Karpas-422 (cell line): ENCODE results near the gene DGKE. TPM values are rescaled to one million over a fixed set of nuclear protein-coding genes. Genes with fewer than 3 reads are reported as not detected.

Experiments used
- DNase-seq: peaks from one replicate; pipeline ENCODE4 v3.0.0-alpha.2; 2015
- H2AFZ ChIP-seq: fragments of 200-600 bp; sonication (generic); 2 replicates; pipeline ENCODE4 v1.6.1; 2014; ENCODE audit warnings: antibody characterized with exemption, low read length, mixed read lengths
- H3K27ac ChIP-seq: fragments of 200-600 bp; sonication (generic); 2 replicates; pipeline ENCODE4 v1.5.1; 2014; ENCODE audit warnings: mild to moderate bottlenecking, low read length, moderate library complexity
- H3K27me3 ChIP-seq: fragments of 200-600 bp; sonication (generic); 2 replicates; pipeline ENCODE4 v1.6.1; 2014; ENCODE audit warnings: low read length, mixed read lengths
- H3K36me3 ChIP-seq: fragments of 200-600 bp; sonication (generic); 2 replicates; pipeline ENCODE4 v1.6.1; 2014; ENCODE audit warnings: low read length, mixed read lengths; ENCODE audit not compliant: insufficient read depth
- H3K4me1 ChIP-seq: fragments of 200-600 bp; sonication (generic); 2 replicates; pipeline ENCODE4 v1.6.1; 2014; ENCODE audit warnings: mild to moderate bottlenecking, low read length, mixed read lengths
- H3K4me2 ChIP-seq: fragments of 200-600 bp; sonication (generic); 2 replicates; pipeline ENCODE4 v1.6.1; 2014; ENCODE audit warnings: low read length, low read depth, mild to moderate bottlenecking; ENCODE audit not compliant: poor library complexity, severe bottlenecking
- H3K4me3 ChIP-seq: fragments of 200-600 bp; sonication (generic); 2 replicates; pipeline ENCODE4 v1.5.1; 2014; ENCODE audit warnings: mild to moderate bottlenecking, antibody characterized with exemption, low read length, mixed read lengths
- H3K79me2 ChIP-seq: fragments of 200-600 bp; sonication (generic); 2 replicates; pipeline ENCODE4 v1.6.1; 2014; ENCODE audit warnings: mild to moderate bottlenecking, low read length, mixed read lengths
- H3K9ac ChIP-seq: fragments of 200-600 bp; sonication (generic); 2 replicates; pipeline ENCODE4 v1.6.0; 2014; ENCODE audit warnings: low read length
- H3K9me2 ChIP-seq: fragments of 200-600 bp; sonication (generic), shearing (Covaris generic); replicated peaks from 2 replicates; pipeline ENCODE4 v1.6.0; 2014; ENCODE audit warnings: mild to moderate bottlenecking, low read length, moderate library complexity; ENCODE audit not compliant: insufficient read depth
- H3K9me3 ChIP-seq: fragments of 300-700, 200-600 bp; sonication (generic); 2 replicates; pipeline ENCODE4 v1.6.1; 2014; ENCODE audit warnings: low read length, mixed read lengths
- H4K20me1 ChIP-seq: fragments of 200-600 bp; sonication (generic); 2 replicates; pipeline ENCODE4 v1.6.1; 2014; ENCODE audit warnings: mild to moderate bottlenecking, antibody characterized with exemption, low read length, low read depth; ENCODE audit not compliant: insufficient read depth
- total RNA-seq: library from RNA; depleted of rRNA; stranded (reverse); fragments of >200 nt; shearing (Covaris generic); gene quantifications from 2 replicates; pipeline ENCODE4 v1.2.3, GENCODE V29; 2014; ENCODE audit warnings: low replicate concordance; rRNA removed

DGKE gene
- 0.30 and 0.32 TPM in 2 replicates for total RNA-seq

GRCh38 chr17:56833809-56834379 is at the start of gene DGKE, which contains the start of gene C17orf67:
DGKE (plus strand) TSS chr17:56834151; CDS start chr17:56834796, 645 bp downstream.
C17orf67 (minus strand) TSS chr17:56833920; CDS start chr17:56815810, 18,110 bp downstream.
- no peaks in the 10 kb centered on the region for H3K79me2 ChIP-seq
- H3K4me2 ChIP-seq, result peak within 1 kb of the TSS; percentile 72
- H3K9ac ChIP-seq, result peak within 1 kb of the TSS; percentile 73
- no peaks in the 10 kb centered on the region for H3K9me2 ChIP-seq
- H3K27me3 ChIP-seq, result peaks cover 4% of the 10 kb centered on the region; the same call in 1 of the 2 replicates
- peak within 1 kb of the TSS; percentile 73 for H3K4me3 ChIP-seq
- H3K9me3 ChIP-seq, result no peaks in the 10 kb centered on the region
- H3K36me3 ChIP-seq, result no peaks in the 10 kb centered on the region
- H2AFZ ChIP-seq, result peak within 1 kb of the TSS; percentile 88
- peaks cover 4% of the 10 kb centered on the region; the same call in 1 of the 2 replicates for H4K20me1 ChIP-seq
- peak; percentile 97 for DNase-seq
- H3K27ac ChIP-seq, result no peak within 1 kb of the TSS
- peaks cover 50% of the 10 kb centered on the region for H3K4me1 ChIP-seq

DNA sequence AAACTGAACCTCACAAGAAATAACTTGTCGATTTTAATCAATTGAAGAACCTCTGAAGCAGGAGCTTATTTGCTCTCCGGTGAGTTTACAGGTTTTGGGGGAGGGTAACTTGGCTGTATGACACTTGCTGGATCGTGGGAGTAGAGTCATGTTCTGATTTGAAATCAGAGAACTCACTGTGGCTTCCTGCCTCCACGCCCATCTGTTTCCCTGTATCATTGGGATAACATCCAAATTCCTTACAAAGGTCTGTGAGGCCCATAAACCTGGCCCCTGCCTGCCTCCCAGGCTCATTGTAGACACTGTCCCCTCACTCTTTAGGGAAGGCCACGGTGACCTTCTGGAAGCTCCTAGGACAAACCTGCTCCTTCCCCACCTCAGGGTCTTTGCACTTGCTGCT is 48.5 kb upstream of the DGKE start:
- no peak overlapping the region for H3K4me3 ChIP-seq
- no peaks in the 10 kb centered on the region for H3K79me2 ChIP-seq
- H3K27ac ChIP-seq, result no peak overlapping the region
- H3K4me2 ChIP-seq, result no peak overlapping the region
- H3K9ac ChIP-seq, result no peak overlapping the region
- H3K36me3 ChIP-seq, result no peaks in the 10 kb centered on the region
- H3K4me1 ChIP-seq, result peaks cover 3% of the 10 kb centered on the region
- H4K20me1 ChIP-seq, result no peaks in the 10 kb centered on the region
- no peaks in the 10 kb centered on the region for H3K9me3 ChIP-seq
- no peaks in the 10 kb centered on the region for H3K27me3 ChIP-seq
- no peaks in the 10 kb centered on the region for H3K9me2 ChIP-seq
- DNase-seq, result no peak
- H2AFZ ChIP-seq, result no peak overlapping the region

GRCh38 chr17:56785997-56786680 is 47.8 kb upstream of the DGKE start:
- H3K27me3 ChIP-seq, result no peaks in the 10 kb centered on the region
- H3K79me2 ChIP-seq, result no peaks in the 10 kb centered on the region
- no peak overlapping the region for H3K4me2 ChIP-seq
- no peaks in the 10 kb centered on the region for H3K36me3 ChIP-seq
- no peak overlapping the region for H3K4me3 ChIP-seq
- DNase-seq, result no peak
- H3K4me1 ChIP-seq, result no peaks in the 10 kb centered on the region; the same call in 1 of the 2 replicates
- no peaks in the 10 kb centered on the region for H3K9me3 ChIP-seq
- no peak overlapping the region for H3K9ac ChIP-seq
- no peak overlapping the region for H2AFZ ChIP-seq
- H3K27ac ChIP-seq, result no peak overlapping the region
- no peaks in the 10 kb centered on the region for H3K9me2 ChIP-seq
- no peaks in the 10 kb centered on the region for H4K20me1 ChIP-seq

GRCh38 chr17:56786989-56787482 is 46.9 kb upstream of the DGKE start:
- Histone ChIP-seq H3K27ac (no peak overlapping the region), H4K20me1 (no peaks in the 10 kb centered on the region), H3K36me3 (no peaks in the 10 kb centered on the region), H3K27me3 (no peaks in the 10 kb centered on the region), H3K79me2 (no peaks in the 10 kb centered on the region), H3K9me3 (no peaks in the 10 kb centered on the region), H3K4me1 (no peaks in the 10 kb centered on the region; the same call in 1 of the 2 replicates), H3K9me2 (no peaks in the 10 kb centered on the region), H3K4me3 (no peak overlapping the region), H3K9ac (no peak overlapping the region), H2AFZ (no peak overlapping the region), H3K4me2 (no peak overlapping the region)
- no peak for DNase-seq

DNA sequence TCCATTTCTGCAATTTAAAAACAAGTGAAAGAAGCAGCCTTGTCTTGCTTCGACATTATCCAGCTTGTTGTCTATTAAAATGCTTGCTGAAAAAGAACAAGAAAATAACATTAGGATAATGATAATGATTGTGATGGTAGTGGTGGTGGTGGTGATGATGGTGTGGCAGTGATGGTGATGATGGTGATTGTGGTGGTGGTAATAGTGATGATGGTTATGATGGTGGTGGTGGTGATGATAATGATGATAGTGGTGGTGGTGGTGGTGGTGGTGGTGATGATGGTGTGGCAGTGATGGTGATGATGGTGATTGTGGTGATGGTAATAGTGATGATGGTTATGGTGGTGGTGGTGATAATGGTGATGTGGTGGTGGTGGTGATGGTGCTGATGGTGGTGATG is 41.7 kb upstream of the DGKE start:
- Histone ChIP-seq H3K9me3 (no peaks in the 10 kb centered on the region), H3K9me2 (no peaks in the 10 kb centered on the region), H3K9ac (no peak overlapping the region), H3K4me1 (no peaks in the 10 kb centered on the region), H4K20me1 (no peaks in the 10 kb centered on the region), H3K4me2 (no peak overlapping the region), H2AFZ (no peak overlapping the region), H3K36me3 (no peaks in the 10 kb centered on the region), H3K27me3 (no peaks in the 10 kb centered on the region), H3K79me2 (no peaks in the 10 kb centered on the region), H3K4me3 (no peak overlapping the region), H3K27ac (no peak overlapping the region)
- no peak for DNase-seq

DNA sequence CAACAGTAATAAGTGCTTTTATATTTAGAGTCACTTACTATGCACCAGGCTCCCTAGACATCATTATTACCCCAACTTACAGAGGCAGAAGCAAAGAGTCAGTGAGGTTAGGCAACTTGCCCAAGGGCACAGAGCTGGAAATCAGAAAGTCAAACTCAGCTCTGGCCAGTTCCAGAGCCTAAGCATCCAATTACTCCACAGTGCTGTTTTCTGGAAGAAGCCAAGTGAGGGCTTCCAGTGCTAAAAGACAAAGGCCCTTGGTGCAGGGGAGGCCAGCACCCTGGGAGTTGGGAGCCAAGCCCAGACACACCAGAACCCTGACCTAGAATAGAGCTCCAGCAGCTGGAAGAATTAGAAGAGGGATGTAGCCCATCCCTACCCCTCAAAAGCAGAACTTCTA is 40.4 kb upstream of the DGKE start:
- H3K9me3 ChIP-seq, result no peaks in the 10 kb centered on the region
- H4K20me1 ChIP-seq, result no peaks in the 10 kb centered on the region
- no peaks in the 10 kb centered on the region for H3K36me3 ChIP-seq
- peaks cover under 1% of the 10 kb centered on the region; the same call in 1 of the 2 replicates for H3K4me1 ChIP-seq
- no peaks in the 10 kb centered on the region for H3K9me2 ChIP-seq
- no peak overlapping the region for H3K4me3 ChIP-seq
- no peak overlapping the region for H3K4me2 ChIP-seq
- DNase-seq, result no peak
- no peaks in the 10 kb centered on the region for H3K27me3 ChIP-seq
- no peak overlapping the region for H3K9ac ChIP-seq
- H2AFZ ChIP-seq, result no peak overlapping the region
- no peaks in the 10 kb centered on the region for H3K79me2 ChIP-seq
- no peak overlapping the region for H3K27ac ChIP-seq

GRCh38 chr17:56793957-56794356 is 40.0 kb upstream of the DGKE start:
- H3K79me2 ChIP-seq, result no peaks in the 10 kb centered on the region
- no peaks in the 10 kb centered on the region for H4K20me1 ChIP-seq
- no peak overlapping the region for H3K4me2 ChIP-seq
- H3K27me3 ChIP-seq, result no peaks in the 10 kb centered on the region
- no peaks in the 10 kb centered on the region for H3K9me3 ChIP-seq
- H2AFZ ChIP-seq, result no peak overlapping the region
- no peak overlapping the region for H3K27ac ChIP-seq
- no peak overlapping the region for H3K4me3 ChIP-seq
- no peaks in the 10 kb centered on the region for H3K9me2 ChIP-seq
- H3K36me3 ChIP-seq, result no peaks in the 10 kb centered on the region
- DNase-seq, result no peak
- H3K4me1 ChIP-seq, result peaks cover 5% of the 10 kb centered on the region
- no peak overlapping the region for H3K9ac ChIP-seq

GRCh38 chr17:56795221-56795865 is 38.6 kb upstream of the DGKE start:
- no peak overlapping the region for H3K4me3 ChIP-seq
- no peak overlapping the region for H2AFZ ChIP-seq
- H3K4me1 ChIP-seq, result peaks cover 9% of the 10 kb centered on the region
- H3K9me3 ChIP-seq, result no peaks in the 10 kb centered on the region
- no peak overlapping the region for H3K27ac ChIP-seq
- no peaks in the 10 kb centered on the region for H3K79me2 ChIP-seq
- DNase-seq, result no peak
- H3K9ac ChIP-seq, result no peak overlapping the region
- H3K4me2 ChIP-seq, result no peak overlapping the region
- no peaks in the 10 kb centered on the region for H3K9me2 ChIP-seq
- no peaks in the 10 kb centered on the region for H3K36me3 ChIP-seq
- H3K27me3 ChIP-seq, result no peaks in the 10 kb centered on the region
- H4K20me1 ChIP-seq, result no peaks in the 10 kb centered on the region
